ENCODE data around the gene ZFYVE9.

Gene ZFYVE9

GRCh38 chr1:52190500-52191252 lies 48.8 kb downstream of the ZFYVE9 start:
- Histone ChIP-seq H3K79me2 (ENCODE audit: insufficient read depth, low read length) (0 out of 2 replicates have a peak, but pooled peaks cover 3% of the 10 kb centered on the region), H2AFZ (ENCODE audit: low read length) (no peak overlapping the region), H3K36me3 (ENCODE audit: insufficient read depth, low read length) (no peaks in the 10 kb centered on the region), H4K20me1 (ENCODE audit: insufficient read depth, low read length, poor library complexity, severe bottlenecking) (no peaks in the 10 kb centered on the region), H3K9me3 (ENCODE audit: insufficient read depth, low read depth, low read length) (no peaks in the 10 kb centered on the region), H3K9ac (ENCODE audit: low read depth, low read length, poor library complexity, severe bottlenecking) (no peak overlapping the region), H3K4me3 (ENCODE audit: low read length, poor library complexity, severe bottlenecking) (no peak overlapping the region), H3K4me2 (ENCODE audit: low read depth, low read length, poor library complexity, severe bottlenecking) (no peak overlapping the region), H3F3A (ENCODE audit: low read depth) (no peaks in the 10 kb centered on the region), H3K4me1 (ENCODE audit: insufficient read depth, low read length, poor library complexity, severe bottlenecking) (no peaks in the 10 kb centered on the region), H3K27me3 (ENCODE audit: insufficient read depth, low read length, poor library complexity, severe bottlenecking) (no peaks in the 10 kb centered on the region), H3K9me2 (replicated peaks; ENCODE audit: low read depth, low read length) (no peaks in the 10 kb centered on the region)
- no peak for TF ChIP-seq EZH2phosphoT487 (IDR thresholded peaks at IDR 0.05; ENCODE audit: borderline replicate concordance)
- TF ChIP-seq, protein P1, sequence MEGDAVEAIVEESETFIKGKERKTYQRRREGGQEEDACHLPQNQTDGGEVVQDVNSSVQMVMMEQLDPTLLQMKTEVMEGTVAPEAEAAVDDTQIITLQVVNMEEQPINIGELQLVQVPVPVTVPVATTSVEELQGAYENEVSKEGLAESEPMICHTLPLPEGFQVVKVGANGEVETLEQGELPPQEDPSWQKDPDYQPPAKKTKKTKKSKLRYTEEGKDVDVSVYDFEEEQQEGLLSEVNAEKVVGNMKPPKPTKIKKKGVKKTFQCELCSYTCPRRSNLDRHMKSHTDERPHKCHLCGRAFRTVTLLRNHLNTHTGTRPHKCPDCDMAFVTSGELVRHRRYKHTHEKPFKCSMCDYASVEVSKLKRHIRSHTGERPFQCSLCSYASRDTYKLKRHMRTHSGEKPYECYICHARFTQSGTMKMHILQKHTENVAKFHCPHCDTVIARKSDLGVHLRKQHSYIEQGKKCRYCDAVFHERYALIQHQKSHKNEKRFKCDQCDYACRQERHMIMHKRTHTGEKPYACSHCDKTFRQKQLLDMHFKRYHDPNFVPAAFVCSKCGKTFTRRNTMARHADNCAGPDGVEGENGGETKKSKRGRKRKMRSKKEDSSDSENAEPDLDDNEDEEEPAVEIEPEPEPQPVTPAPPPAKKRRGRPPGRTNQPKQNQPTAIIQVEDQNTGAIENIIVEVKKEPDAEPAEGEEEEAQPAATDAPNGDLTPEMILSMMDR (conservative IDR thresholded peaks at IDR 0.05; ENCODE audit: low read length) = peak; percentile 18; the same call in 1 of the 2 replicates

DNA sequence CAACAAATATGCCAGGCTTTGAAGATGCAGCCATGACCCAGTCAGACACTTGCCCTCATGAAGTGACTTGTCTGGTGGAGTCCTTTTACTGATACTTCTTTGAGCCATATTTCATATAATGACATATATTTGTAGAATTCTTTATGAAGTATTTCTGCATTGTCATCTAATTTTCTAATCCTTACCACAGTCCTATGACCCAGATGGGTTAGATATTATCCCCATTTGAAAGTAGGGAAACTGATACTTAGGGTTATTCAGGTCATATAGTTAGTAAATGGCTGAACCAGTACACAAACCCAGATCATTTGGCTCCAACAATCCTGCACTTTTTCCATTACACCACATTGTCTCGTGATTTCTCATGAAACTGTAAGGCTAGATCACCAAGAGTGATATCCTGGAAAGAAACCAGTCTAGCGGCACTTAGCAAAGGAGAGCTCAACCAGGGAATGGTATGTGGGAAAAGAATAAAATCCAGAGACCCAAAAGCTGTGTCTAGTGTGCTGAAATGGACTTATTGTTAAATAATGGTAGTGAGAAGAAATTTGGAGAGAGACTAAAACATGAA lies 49.6 kb downstream of the ZFYVE9 start:
- no peaks in the 10 kb centered on the region for H3K9me2 ChIP-seq (replicated peaks; ENCODE audit: low read depth, low read length)
- 0 out of 2 replicates have a peak, but pooled peaks cover 3% of the 10 kb centered on the region for H3K79me2 ChIP-seq (ENCODE audit: insufficient read depth, low read length)
- H4K20me1 ChIP-seq (ENCODE audit: insufficient read depth, low read length, poor library complexity, severe bottlenecking) = no peaks in the 10 kb centered on the region
- no peaks in the 10 kb centered on the region for H3K4me1 ChIP-seq (ENCODE audit: insufficient read depth, low read length, poor library complexity, severe bottlenecking)
- no peak overlapping the region for H2AFZ ChIP-seq (ENCODE audit: low read length)
- H3K9ac ChIP-seq (ENCODE audit: low read depth, low read length, poor library complexity, severe bottlenecking) = no peak overlapping the region
- no peak for TF ChIP-seq EZH2phosphoT487 (IDR thresholded peaks at IDR 0.05; ENCODE audit: borderline replicate concordance)
- TF ChIP-seq, protein P1 (conservative IDR thresholded peaks at IDR 0.05; ENCODE audit: low read length) = no peak
- no peaks in the 10 kb centered on the region for H3K36me3 ChIP-seq (ENCODE audit: insufficient read depth, low read length)
- H3K4me2 ChIP-seq (ENCODE audit: low read depth, low read length, poor library complexity, severe bottlenecking) = no peak overlapping the region
- H3K9me3 ChIP-seq (ENCODE audit: insufficient read depth, low read depth, low read length) = no peaks in the 10 kb centered on the region
- no peak overlapping the region for H3K4me3 ChIP-seq (ENCODE audit: low read length, poor library complexity, severe bottlenecking)
- no peaks in the 10 kb centered on the region for H3F3A ChIP-seq (ENCODE audit: low read depth)
- H3K27me3 ChIP-seq (ENCODE audit: insufficient read depth, low read length, poor library complexity, severe bottlenecking) = no peaks in the 10 kb centered on the region

DNA sequence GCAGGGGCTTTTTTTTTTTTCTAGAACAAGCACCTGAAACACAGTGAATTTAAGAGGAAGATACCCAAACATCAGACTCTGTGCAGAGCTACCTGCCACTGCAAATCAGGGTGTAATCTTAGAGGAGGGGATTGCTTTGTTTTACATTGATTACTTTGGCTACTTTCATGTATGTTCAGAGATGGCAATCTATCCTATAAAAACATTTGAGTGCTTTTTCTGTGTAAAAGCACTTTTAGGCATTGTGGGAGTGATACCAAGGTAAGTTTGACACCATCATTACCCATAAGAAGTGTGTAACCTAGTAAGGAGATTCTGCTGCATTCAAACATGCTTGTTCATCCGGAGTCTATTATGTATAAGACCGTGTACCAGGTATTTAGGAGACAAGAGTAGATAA lies 50.1 kb downstream of the ZFYVE9 start:
- H4K20me1 ChIP-seq (ENCODE audit: insufficient read depth, low read length, poor library complexity, severe bottlenecking) = no peaks in the 10 kb centered on the region

More for the DNA sequence above, 50.1 kb downstream of the ZFYVE9 start:
- H3K9me3 ChIP-seq (ENCODE audit: insufficient read depth, low read depth, low read length) = no peaks in the 10 kb centered on the region
- H3K9me2 ChIP-seq (replicated peaks; ENCODE audit: low read depth, low read length) = no peaks in the 10 kb centered on the region
- H3K36me3 ChIP-seq (ENCODE audit: insufficient read depth, low read length) = no peaks in the 10 kb centered on the region
- no peaks in the 10 kb centered on the region for H3F3A ChIP-seq (ENCODE audit: low read depth)
- H3K27me3 ChIP-seq (ENCODE audit: insufficient read depth, low read length, poor library complexity, severe bottlenecking) = no peaks in the 10 kb centered on the region
- no peak overlapping the region for H2AFZ ChIP-seq (ENCODE audit: low read length)
- TF ChIP-seq EZH2phosphoT487 (IDR thresholded peaks at IDR 0.05; ENCODE audit: borderline replicate concordance) = no peak
- TF ChIP-seq, protein P1 (conservative IDR thresholded peaks at IDR 0.05; ENCODE audit: low read length) = no peak
- H3K4me3 ChIP-seq (ENCODE audit: low read length, poor library complexity, severe bottlenecking) = no peak overlapping the region
- 0 out of 2 replicates have a peak, but pooled peaks cover 3% of the 10 kb centered on the region for H3K79me2 ChIP-seq (ENCODE audit: insufficient read depth, low read length)
- H3K9ac ChIP-seq (ENCODE audit: low read depth, low read length, poor library complexity, severe bottlenecking) = no peak overlapping the region
- H3K4me1 ChIP-seq (ENCODE audit: insufficient read depth, low read length, poor library complexity, severe bottlenecking) = no peaks in the 10 kb centered on the region
- no peak overlapping the region for H3K4me2 ChIP-seq (ENCODE audit: low read depth, low read length, poor library complexity, severe bottlenecking)

All from Loucy (cell line).